Measurements from ENCODE around the gene SGCE.

DNA sequence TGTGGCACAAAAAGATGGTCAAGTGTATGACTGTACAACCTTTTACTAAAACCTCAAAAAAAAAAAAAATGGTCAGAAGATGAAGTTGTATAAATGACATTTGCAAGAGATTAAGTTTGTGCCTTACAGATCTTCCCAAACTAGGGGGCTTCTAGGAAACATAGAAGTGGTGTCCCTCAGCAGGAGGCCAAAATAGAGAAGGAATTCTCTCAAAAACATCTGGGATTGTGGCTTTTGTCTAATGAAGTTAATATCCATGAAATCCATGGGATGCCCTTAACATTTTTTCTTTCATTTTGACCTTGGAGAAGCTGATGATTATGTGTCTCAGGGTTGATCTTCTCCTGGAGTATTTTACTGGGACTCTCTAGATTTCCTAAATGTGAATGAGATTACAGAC is 84.1 kb downstream of the SGCE start:
- TF ChIP-seq, protein P1, sequence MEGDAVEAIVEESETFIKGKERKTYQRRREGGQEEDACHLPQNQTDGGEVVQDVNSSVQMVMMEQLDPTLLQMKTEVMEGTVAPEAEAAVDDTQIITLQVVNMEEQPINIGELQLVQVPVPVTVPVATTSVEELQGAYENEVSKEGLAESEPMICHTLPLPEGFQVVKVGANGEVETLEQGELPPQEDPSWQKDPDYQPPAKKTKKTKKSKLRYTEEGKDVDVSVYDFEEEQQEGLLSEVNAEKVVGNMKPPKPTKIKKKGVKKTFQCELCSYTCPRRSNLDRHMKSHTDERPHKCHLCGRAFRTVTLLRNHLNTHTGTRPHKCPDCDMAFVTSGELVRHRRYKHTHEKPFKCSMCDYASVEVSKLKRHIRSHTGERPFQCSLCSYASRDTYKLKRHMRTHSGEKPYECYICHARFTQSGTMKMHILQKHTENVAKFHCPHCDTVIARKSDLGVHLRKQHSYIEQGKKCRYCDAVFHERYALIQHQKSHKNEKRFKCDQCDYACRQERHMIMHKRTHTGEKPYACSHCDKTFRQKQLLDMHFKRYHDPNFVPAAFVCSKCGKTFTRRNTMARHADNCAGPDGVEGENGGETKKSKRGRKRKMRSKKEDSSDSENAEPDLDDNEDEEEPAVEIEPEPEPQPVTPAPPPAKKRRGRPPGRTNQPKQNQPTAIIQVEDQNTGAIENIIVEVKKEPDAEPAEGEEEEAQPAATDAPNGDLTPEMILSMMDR (conservative IDR thresholded peaks at IDR 0.05; ENCODE audit: low read length): no peak
- TF ChIP-seq EZH2phosphoT487 (IDR thresholded peaks at IDR 0.05; ENCODE audit: borderline replicate concordance): no peak

Measured in Loucy (cell line).